Left ventricle myocardium inferior (tissue), 1 donor: ENCODE results near the gene SUGCT. TPM values are rescaled to one million over a fixed set of nuclear protein-coding genes. Genes with fewer than 3 reads are reported as not detected.

ENCODE experiments used
- DNase-seq: peaks from one replicate; pipeline ENCODE4 v3.0.0-alpha.2; 2020
- H3K27ac ChIP-seq: fragments of 200-600 bp; replicated peaks from 2 replicates; pipeline ENCODE4 v1.8.0; 2021
- H3K27me3 ChIP-seq: fragments of 200-600 bp; 2 replicates; pipeline ENCODE4 v1.8.0; 2021; ENCODE audit warnings: low read depth
- H3K36me3 ChIP-seq: fragments of 200-600 bp; 2 replicates; pipeline ENCODE4 v1.8.0; 2021
- H3K4me1 ChIP-seq: fragments of 200-600 bp; 2 replicates; pipeline ENCODE4 v1.8.0; 2021
- H3K4me3 ChIP-seq: fragments of 200-600 bp; 2 replicates; pipeline ENCODE4 v1.8.0; 2021; ENCODE audit warnings: mild to moderate bottlenecking, moderate library complexity
- H3K9me3 ChIP-seq: fragments of 200-600 bp; replicated peaks from 2 replicates; pipeline ENCODE4 v1.8.0; 2021
- CTCF ChIP-seq: fragments of 200-600 bp; IDR thresholded peaks from 2 replicates; pipeline ENCODE4 v1.8.0; 2021; ENCODE audit warnings: antibody characterized with exemption, mild to moderate bottlenecking, borderline replicate concordance
- intact Hi-C: fragments of 100-400 bp; cut with micrococcal nuclease; formaldehyde crosslinking; loops from one replicate; pipeline ENCODE4 v1.11.0; 2022
- total RNA-seq: library from RNA; stranded (reverse); fragmentation: NEBNext Ultra II Directional; extraction: Animal tissue kit (Norgen Biotek cat#: 25700); gene quantifications from one replicate; pipeline ENCODE4 v1.2.1, GENCODE V29; 2021
- donor health status: DM: no; HTN: yes; CAD: no; lungs with severe emphysema.

SUGCT gene
- total RNA-seq, 1 donor from 2014 or later, result 5.0 TPM

- Histone ChIP-seq H3K27me3 (no peaks in the 10 kb centered on the region), H3K36me3 (no peaks in the 10 kb centered on the region), H3K4me1 (no peaks in the 10 kb centered on the region), H3K4me3 (no peak overlapping the region), H3K9me3 (no peaks in the 10 kb centered on the region), H3K27ac (no peak overlapping the region)
- DNase-seq, result no peak
- no peak for TF ChIP-seq CTCF
- intact Hi-C loops, result no loop called here
Measured at GRCh38 chr7:40455485-40455884, 320.7 kb downstream of the SUGCT start.

- Histone ChIP-seq H3K4me3 (no peak overlapping the region), H3K9me3 (no peaks in the 10 kb centered on the region), H3K27ac (no peak overlapping the region), H3K4me1 (no peaks in the 10 kb centered on the region), H3K27me3 (no peaks in the 10 kb centered on the region), H3K36me3 (no peaks in the 10 kb centered on the region)
- intact Hi-C loops, result no loop called here
- no peak for TF ChIP-seq CTCF
- no peak for DNase-seq
Measured at GRCh38 chr7:40457776-40458480, 323.1 kb downstream of the SUGCT start.

GRCh38 chr7:40463446-40463845 lies 328.6 kb downstream of the SUGCT start:
- Histone ChIP-seq H3K4me3 (no peak overlapping the region), H3K36me3 (no peaks in the 10 kb centered on the region), H3K27me3 (no peaks in the 10 kb centered on the region), H3K27ac (no peak overlapping the region), H3K4me1 (no peaks in the 10 kb centered on the region), H3K9me3 (no peaks in the 10 kb centered on the region)
- intact Hi-C loops, result no loop called here
- TF ChIP-seq CTCF, result no peak
- DNase-seq, result no peak

GRCh38 chr7:40468891-40469864 lies 334.4 kb downstream of the SUGCT start:
- intact Hi-C loops, result no loop called here
- DNase-seq, result no peak
- Histone ChIP-seq H3K4me3 (no peak overlapping the region), H3K9me3 (no peaks in the 10 kb centered on the region), H3K36me3 (no peaks in the 10 kb centered on the region), H3K27ac (no peak overlapping the region), H3K27me3 (no peaks in the 10 kb centered on the region), H3K4me1 (no peaks in the 10 kb centered on the region)
- TF ChIP-seq CTCF, result no peak

- no peaks in the 10 kb centered on the region for H3K9me3 ChIP-seq
- H3K36me3 ChIP-seq, result no peaks in the 10 kb centered on the region
- no peak overlapping the region for H3K27ac ChIP-seq
- H3K27me3 ChIP-seq, result no peaks in the 10 kb centered on the region
- H3K4me1 ChIP-seq, result no peaks in the 10 kb centered on the region
- no peak overlapping the region for H3K4me3 ChIP-seq
- no peak for TF ChIP-seq CTCF
- intact Hi-C loops, result no loop called here
- no peak for DNase-seq
Measured at GRCh38 chr7:40470091-40470592, 335.3 kb downstream of the SUGCT start.
